Erythroblast (primary cell): ENCODE data around the gene EZH2.

Experiments
- DNase-seq, 2 experiments: peaks; one replicate each; lab custom pipeline; 2025; lab: John Stamatoyannopoulos, UW
- GATA1 ChIP-seq: IDR thresholded peaks from 2 replicates; pipeline ENCODE4 v1.6.1; 2011; ENCODE audit warnings: low read depth, mild to moderate bottlenecking, control low read depth, low read length, moderate library complexity
- POLR2A ChIP-seq: IDR thresholded peaks from 2 replicates; pipeline ENCODE4 v1.6.1; 2011; ENCODE audit warnings: mild to moderate bottlenecking, low read length

EZH2 gene

GRCh38 chr7:148782757-148783456 lies 101.2 kb downstream of the EZH2 start:
- no peak for DNase-seq
- TF ChIP-seq GATA1 (no peak), POLR2A (no peak)

GRCh38 chr7:148774471-148774870 lies 109.6 kb downstream of the EZH2 start:
- no peak for DNase-seq
- no peak for TF ChIP-seq GATA1
- TF ChIP-seq POLR2A: no peak

- TF ChIP-seq GATA1: no peak
- TF ChIP-seq POLR2A: no peak
- no peak for DNase-seq
These were observed 110.8 kb downstream of the EZH2 start for GRCh38 chr7:148773334-148773733.

GRCh38 chr7:148772297-148773089 lies 111.6 kb downstream of the EZH2 start:
- DNase-seq: no peak

GRCh38 chr7:148770004-148770403 lies 114.1 kb downstream of the EZH2 start:
- no peak for TF ChIP-seq GATA1
- TF ChIP-seq POLR2A: no peak
- no peak for DNase-seq

More at GRCh38 chr7:148772297-148773089, 111.6 kb downstream of the EZH2 start:
- no peak for TF ChIP-seq POLR2A
- no peak for TF ChIP-seq GATA1

GRCh38 chr7:148763622-148764021 lies 120.5 kb downstream of the EZH2 start:
- TF ChIP-seq POLR2A: no peak
- TF ChIP-seq GATA1: no peak
- DNase-seq: no peak

- no peak for DNase-seq
- no peak for TF ChIP-seq POLR2A
- TF ChIP-seq GATA1: no peak
These were observed 122.4 kb downstream of the EZH2 start for GRCh38 chr7:148761499-148762278.
